Psoas muscle (tissue), 8 donors: ENCODE data around the gene TWF2. TPM values are rescaled to one million over a fixed set of nuclear protein-coding genes. Genes with fewer than 3 reads are reported as not detected.
A peak's percentile ranks its signal among the peaks of the same experiment; 100 is the strongest.

Experiments
- ATAC-seq, 4 donors: fragments of 200-7000 bp; cut with Tn5 transposase; one replicate each; pipeline ENCODE4 v1.9.1; 2020; ENCODE audit warnings: moderate library complexity in 3 of 4, mild to moderate bottlenecking in 2 of 4
- DNase-seq, 2 donors: peaks; one replicate each; pipeline ENCODE4 v3.0.0-alpha.2; 2020
- H3K27ac ChIP-seq: fragments of 200-600 bp; one replicate; pipeline ENCODE4 v1.8.0; 2022
- H3K27me3 ChIP-seq, 3 donors: fragments of 200-600 bp in 1 of 3; one replicate each; pipeline versions ENCODE4 v1.6.1 to v1.8.0; 2013 to 2022; ENCODE audit warnings: low read length in 2 of 3, mild to moderate bottlenecking in 2 of 3, moderate library complexity in 1 of 3; ENCODE audit not compliant: insufficient read depth in 3 of 3
- H3K36me3 ChIP-seq, 2 donors: fragments of 200-600 bp in 1 of 2; one replicate each; pipeline versions ENCODE4 v1.6.1 to v1.8.0; 2013 to 2022; ENCODE audit warnings: low read depth in 1 of 2, mild to moderate bottlenecking in 1 of 2, moderate library complexity in 1 of 2; ENCODE audit not compliant: insufficient read depth in 1 of 2
- H3K4me1 ChIP-seq: fragments of 200-600 bp; one replicate; pipeline ENCODE4 v1.8.0; 2022
- H3K4me3 ChIP-seq: fragments of 200-600 bp; one replicate; pipeline ENCODE4 v1.8.0; 2022; ENCODE audit warnings: mild to moderate bottlenecking
- H3K9me3 ChIP-seq: fragments of 200-600 bp; one replicate; pipeline ENCODE4 v1.8.0; 2022
- CTCF ChIP-seq: fragments of 200-600 bp; IDR thresholded peaks from one replicate; pipeline ENCODE4 v1.8.0; 2022; ENCODE audit warnings: antibody characterized with exemption
- WGBS, 3 donors: extraction: QIAGEN DNeasy Blood & Tissue Kit; methylation state at CpG; one replicate each; pipeline versions ENCODE4 v1.1.6 to v1.1.7; 2013; 5-methylcytosine and 5-hydroxymethylcytosine counted together
- intact Hi-C, 2 donors: fragments of 100-400 bp; cut with DNase I; formaldehyde crosslinking; loops; one replicate each; pipeline versions ENCODE4 v1.11.0 to v1.14.2; 2022
- polyA plus RNA-seq, 3 donors: library from polyadenylated mRNA; stranded (reverse); fragments of 200-250 nt; gene quantifications; one replicate each; pipeline ENCODE4 v1.2.3, GENCODE V29; 2013
- total RNA-seq, 4 donors: library from RNA; stranded (reverse); fragmentation: NEBNext Ultra II Directional in 2 of 4; extraction: Animal tissue kit (Norgen Biotek cat#: 25700) in 2 of 4; gene quantifications; one replicate each; pipeline versions ENCODE4 v1.2.1 to v1.2.4, GENCODE V29; 2021 to 2023
- donor health status: healthy with polysubstance abuse.
- donor health status: DM: no; HTN: no; CAD: no; lungs with moderate emphysema.
- donor health status: Bipolar disorder and iron deficiency.
- donor health status: healthy.
- donor health status: DM: yes; HTN: yes; CAD: no.
- donor health status: DM: no; HTN: no; CAD: no.
- donor health status: DM: no; HTN: no; CAD: no.
- donor health status: DM: yes; HTN: yes; CAD: no.

Gene TWF2
- total and polyA plus RNA-seq, 7 donors = 19.6 to 224 (median 136) TPM

DNA sequence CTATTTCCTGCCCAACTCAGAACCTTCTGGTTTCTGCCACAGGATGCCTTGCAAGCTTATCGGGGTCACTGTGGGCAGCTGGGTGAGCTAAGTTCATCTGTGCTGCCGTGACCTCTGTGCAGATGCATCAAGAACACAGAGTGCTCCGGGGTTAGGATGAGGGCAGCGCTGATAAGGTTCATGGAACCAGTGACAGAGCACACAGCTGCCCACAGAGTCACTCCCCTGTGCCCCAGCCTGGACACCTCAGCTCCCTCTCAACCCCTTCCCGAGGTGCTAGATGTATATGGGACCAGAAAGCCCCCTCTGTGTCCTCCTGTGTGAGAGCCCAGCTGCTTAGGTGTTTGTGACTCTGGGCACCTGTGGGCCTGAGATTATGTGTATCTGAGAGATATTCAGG lies 56.8 kb downstream of the TWF2 start:
- DNase-seq = peak in 1 of 2 donors; percentile 18
- no peaks in the 10 kb centered on the region for H3K9me3 ChIP-seq
- peak in 1 of 4 donors; percentile 46 for ATAC-seq
- no peak overlapping the region for H3K27ac ChIP-seq
- intact Hi-C loops = no loop called here
- no peak for TF ChIP-seq CTCF
- H3K27me3 ChIP-seq = no peaks in the 10 kb centered on the region
- no peak overlapping the region for H3K4me3 ChIP-seq
- H3K36me3 ChIP-seq = no peaks in the 10 kb centered on the region
- no peaks in the 10 kb centered on the region for H3K4me1 ChIP-seq
- WGBS, 3 donors = 77 to 89% (median 83%) methylated on average over 5 of the region's 5 CpGs

DNA sequence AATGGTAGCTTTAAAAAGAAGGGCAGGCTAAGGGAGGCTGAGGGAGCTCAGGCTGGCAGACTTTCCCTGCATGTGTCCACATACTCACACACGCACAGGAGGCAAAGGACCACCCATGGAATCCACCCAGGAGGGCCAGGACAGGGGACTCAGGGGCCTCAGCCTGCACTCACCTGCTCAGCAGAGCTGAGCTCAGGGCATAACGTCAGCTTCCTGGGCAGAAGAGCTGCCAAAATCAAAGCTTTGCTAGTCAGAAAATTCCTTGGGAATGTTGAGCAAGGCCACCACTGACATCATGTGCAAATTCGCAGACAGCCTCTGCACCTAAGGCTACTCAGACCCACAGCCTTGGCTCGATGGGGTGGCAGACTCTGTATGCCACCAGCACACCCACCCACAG lies 57.4 kb downstream of the TWF2 start:
- no peak for ATAC-seq
- H3K27ac ChIP-seq = no peak overlapping the region
- WGBS, 3 donors = 62 to 76% (median 73%) methylated on average over 4 of the region's 4 CpGs
- no peaks in the 10 kb centered on the region for H3K9me3 ChIP-seq
- no peaks in the 10 kb centered on the region for H3K36me3 ChIP-seq
- DNase-seq = no peak
- no peak overlapping the region for H3K4me3 ChIP-seq
- no peaks in the 10 kb centered on the region for H3K4me1 ChIP-seq
- H3K27me3 ChIP-seq = no peaks in the 10 kb centered on the region
- TF ChIP-seq CTCF = no peak
- intact Hi-C loops = no loop called here

Other genes starting within 250 kb of the TWF2 start
- 1,000 to 10,000 TPM; 1,113 to 1,294 (median 1,226) TPM for gene RPL29, start 243.3 kb downstream of the TWF2 start, total RNA-seq
- gene RPL29, start 243.3 kb downstream of the TWF2 start, polyA plus RNA-seq = 1,000 to 10,000 TPM; 2,395 to 2,767 (median 2,598) TPM
- 10 to 100 TPM in 3 of 4 donors, 1 to 10 TPM in 1; 9.7 to 31.9 (median 17.1) TPM for gene DUSP7, start 182.6 kb downstream of the TWF2 start, total RNA-seq
- gene DUSP7, start 182.6 kb downstream of the TWF2 start, polyA plus RNA-seq = 10 to 100 TPM in 2 of 3 donors, 1 to 10 TPM in 1; 7.4 to 27.6 (median 15.7) TPM
- gene POC1A, start 84.7 kb downstream of the TWF2 start, total RNA-seq = 1 to 10 TPM; 1.1 to 3.2 (median 1.6) TPM
- gene POC1A, start 84.7 kb downstream of the TWF2 start, polyA plus RNA-seq = 1 to 10 TPM in 2 of 3 donors, under 1 TPM in 1; 0.87 to 2.9 (median 2.1) TPM
- 10 to 100 TPM; 50.1 to 89.4 (median 68.1) TPM for gene ALAS1, start 41.0 kb downstream of the TWF2 start, total RNA-seq
- gene ALAS1, start 41.0 kb downstream of the TWF2 start, polyA plus RNA-seq = 100 to 1,000 TPM in 2 of 3 donors, 10 to 100 TPM in 1; 75.2 to 138 (median 121) TPM
- gene TLR9, start 13.5 kb downstream of the TWF2 start, total RNA-seq = under 1 TPM in 3 of 4 donors, not detected in 1; 0.34 to 0.55 (median 0.41) TPM
- gene TLR9, start 13.5 kb downstream of the TWF2 start, polyA plus RNA-seq = under 1 TPM; 0.04 to 0.14 (median 0.08) TPM
- 1 to 10 TPM; 2.1 to 7.5 (median 3.9) TPM for gene PPM1M, start 6.6 kb upstream of the TWF2 start, total RNA-seq
- gene PPM1M, start 6.6 kb upstream of the TWF2 start, polyA plus RNA-seq = 1 to 10 TPM; 2.5 to 3.3 (median 2.6) TPM
- gene WDR82, start 39.5 kb upstream of the TWF2 start, total RNA-seq = 10 to 100 TPM; 62.1 to 93.1 (median 85.5) TPM
- 10 to 100 TPM; 46.1 to 96.7 (median 53.4) TPM for gene WDR82, start 39.5 kb upstream of the TWF2 start, polyA plus RNA-seq
- gene GLYCTK, start 48.7 kb upstream of the TWF2 start, total RNA-seq = 1 to 10 TPM; 3.0 to 7.2 (median 5.7) TPM
- 10 to 100 TPM in 1 of 3 donors, 1 to 10 TPM in 2; 3.1 to 16.5 (median 4.2) TPM for gene GLYCTK, start 48.7 kb upstream of the TWF2 start, polyA plus RNA-seq
- gene DNAH1, start 77.2 kb upstream of the TWF2 start, total RNA-seq = 1 to 10 TPM; 2.4 to 4.1 (median 3.0) TPM
- 1 to 10 TPM in 2 of 3 donors, under 1 TPM in 1; 0.77 to 1.8 (median 1.2) TPM for gene DNAH1, start 77.2 kb upstream of the TWF2 start, polyA plus RNA-seq
- gene BAP1, start 170.8 kb upstream of the TWF2 start, total RNA-seq = 10 to 100 TPM; 61.1 to 78.1 (median 70.7) TPM
- gene BAP1, start 170.8 kb upstream of the TWF2 start, polyA plus RNA-seq = 100 to 1,000 TPM in 1 of 3 donors, 10 to 100 TPM in 2; 65.7 to 104 (median 78.9) TPM
- gene PHF7, start 171.5 kb upstream of the TWF2 start, total RNA-seq = 10 to 100 TPM in 1 of 4 donors, 1 to 10 TPM in 3; 4.2 to 15.5 (median 7.3) TPM
- gene PHF7, start 171.5 kb upstream of the TWF2 start, polyA plus RNA-seq = 10 to 100 TPM in 1 of 3 donors, 1 to 10 TPM in 2; 4.2 to 13.4 (median 4.6) TPM
- gene SEMA3G, start 205.9 kb upstream of the TWF2 start, total RNA-seq = 10 to 100 TPM in 2 of 4 donors, 1 to 10 TPM in 2; 6.0 to 13.8 (median 9.5) TPM
- gene SEMA3G, start 205.9 kb upstream of the TWF2 start, polyA plus RNA-seq = 1 to 10 TPM; 6.2 to 8.8 (median 6.5) TPM
- 1,000 to 10,000 TPM; 5,645 to 6,422 (median 6,257) TPM for gene TNNC1, start 214.9 kb upstream of the TWF2 start, total RNA-seq
- gene TNNC1, start 214.9 kb upstream of the TWF2 start, polyA plus RNA-seq = 1,000 to 10,000 TPM; 4,153 to 7,172 (median 6,558) TPM
- 10 to 100 TPM; 16.7 to 33.4 (median 28.1) TPM for gene NISCH, start 216.4 kb upstream of the TWF2 start, total RNA-seq
- gene NISCH, start 216.4 kb upstream of the TWF2 start, polyA plus RNA-seq = 10 to 100 TPM; 14.3 to 28.8 (median 15.8) TPM